ENCODE measurements around the gene PGAM5.

DNA sequence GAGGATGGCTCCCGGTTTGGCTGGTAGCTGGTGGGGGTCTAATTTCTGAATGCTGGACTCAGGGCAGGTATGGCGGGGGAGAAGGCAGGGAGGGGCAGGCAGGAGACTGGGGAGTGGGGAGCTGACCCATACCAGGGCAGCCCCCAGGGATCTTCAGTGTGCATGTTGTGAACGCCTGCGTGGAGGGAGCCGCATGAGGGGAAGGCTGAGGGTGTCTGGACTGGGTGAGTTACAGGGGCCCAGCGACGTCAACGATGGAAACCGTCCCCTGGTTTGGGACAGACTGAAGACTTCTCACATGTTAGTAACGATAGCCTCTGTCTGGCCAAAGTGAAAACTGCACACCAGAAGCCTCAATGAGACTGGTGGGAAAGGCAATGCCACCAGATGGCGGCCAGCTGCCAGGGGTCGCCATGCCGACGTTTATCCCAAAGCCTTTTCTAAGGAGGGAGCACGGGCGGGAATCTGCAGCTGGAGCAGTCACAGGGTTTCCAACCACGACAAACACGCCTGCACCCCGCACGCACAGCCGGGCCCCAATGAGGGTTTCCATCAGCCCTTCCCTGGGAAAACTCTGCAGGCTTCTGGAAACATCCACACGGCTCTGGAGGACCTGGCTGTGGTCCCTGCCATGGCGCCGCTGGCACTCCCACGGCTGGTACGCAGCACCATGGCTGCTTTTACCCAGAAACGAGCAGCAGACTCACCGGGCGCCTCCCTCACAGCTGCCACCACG, 14.0 kb downstream of the PGAM5 start:
- TF ChIP-seq, protein P1, sequence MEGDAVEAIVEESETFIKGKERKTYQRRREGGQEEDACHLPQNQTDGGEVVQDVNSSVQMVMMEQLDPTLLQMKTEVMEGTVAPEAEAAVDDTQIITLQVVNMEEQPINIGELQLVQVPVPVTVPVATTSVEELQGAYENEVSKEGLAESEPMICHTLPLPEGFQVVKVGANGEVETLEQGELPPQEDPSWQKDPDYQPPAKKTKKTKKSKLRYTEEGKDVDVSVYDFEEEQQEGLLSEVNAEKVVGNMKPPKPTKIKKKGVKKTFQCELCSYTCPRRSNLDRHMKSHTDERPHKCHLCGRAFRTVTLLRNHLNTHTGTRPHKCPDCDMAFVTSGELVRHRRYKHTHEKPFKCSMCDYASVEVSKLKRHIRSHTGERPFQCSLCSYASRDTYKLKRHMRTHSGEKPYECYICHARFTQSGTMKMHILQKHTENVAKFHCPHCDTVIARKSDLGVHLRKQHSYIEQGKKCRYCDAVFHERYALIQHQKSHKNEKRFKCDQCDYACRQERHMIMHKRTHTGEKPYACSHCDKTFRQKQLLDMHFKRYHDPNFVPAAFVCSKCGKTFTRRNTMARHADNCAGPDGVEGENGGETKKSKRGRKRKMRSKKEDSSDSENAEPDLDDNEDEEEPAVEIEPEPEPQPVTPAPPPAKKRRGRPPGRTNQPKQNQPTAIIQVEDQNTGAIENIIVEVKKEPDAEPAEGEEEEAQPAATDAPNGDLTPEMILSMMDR (CRISPR knock-in tag; IDR thresholded peaks at IDR 0.05): no peak
- TF ChIP-seq POLR2A (IDR thresholded peaks at IDR 0.05; ENCODE audit: insufficient read depth in 1 of 2, low read depth in 2 of 2, low read length in 2 of 2): no peak
- TF ChIP-seq RORA (CRISPR knock-in tag; IDR thresholded peaks at IDR 0.05): no peak
